ENCODE measurements around the gene UTP3. TPM values are rescaled to one million over a fixed set of nuclear protein-coding genes. Genes with fewer than 3 reads are reported as not detected.
"Not testable (repeated sequence)": the region's sequence is repeated elsewhere in the genome, so short reads cannot be mapped to it uniquely, and the experiment has no call there.

UTP3 gene
- total RNA-seq, 1 experiment from 2014 or later = 16.4 TPM

DNA sequence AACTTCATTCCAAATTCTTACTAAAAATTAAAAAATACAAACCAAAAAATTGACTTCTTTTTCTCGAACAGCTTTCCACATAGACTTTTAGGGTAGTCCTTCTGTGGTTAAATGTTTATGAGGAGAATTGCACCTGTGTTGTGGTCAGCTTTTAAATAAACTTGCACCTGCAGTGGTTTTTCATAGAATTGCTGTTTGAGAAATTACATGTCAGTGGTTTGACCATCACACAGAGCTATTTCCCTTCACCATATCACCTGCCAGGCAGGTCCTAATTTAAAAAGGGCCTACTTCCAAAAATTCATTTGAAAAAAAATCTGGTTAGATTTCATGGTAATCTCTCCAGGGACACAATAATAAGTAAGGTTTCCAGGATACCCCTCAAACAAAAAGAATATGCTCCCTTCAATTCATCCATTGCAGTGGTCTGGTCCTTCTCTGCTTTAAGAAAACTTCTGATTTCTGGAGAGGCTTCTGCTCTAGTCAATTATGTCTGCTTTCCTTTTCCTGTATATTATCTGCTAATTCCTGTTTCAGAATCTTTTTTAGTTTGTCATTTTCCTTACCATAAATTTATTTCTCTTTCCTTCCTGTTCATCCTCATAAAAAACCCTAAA is 9.8 kb upstream of the UTP3 start:
- Histone ChIP-seq H2AFZ (no peak overlapping the region), H3K27me3 (ENCODE audit: insufficient read depth, low read depth) (no peaks in the 10 kb centered on the region), H3K4me3 (no peak overlapping the region), H3K9me3 (ENCODE audit: insufficient read depth, low read depth) (no peaks in the 10 kb centered on the region), H3F3A (ENCODE audit: insufficient read depth, low read depth) (no peaks in the 10 kb centered on the region), H4K20me1 (ENCODE audit: insufficient read depth) (no peaks in the 10 kb centered on the region), H3K4me2 (no peak overlapping the region), H3K36me3 (ENCODE audit: low read depth) (no peaks in the 10 kb centered on the region), H3K4me1 (replicated peaks; ENCODE audit: insufficient read depth) (no peaks in the 10 kb centered on the region), H3K9me2 (ENCODE audit: insufficient read depth) (no peaks in the 10 kb centered on the region), H3K27ac (no peak overlapping the region), H3K79me2 (ENCODE audit: low read depth) (no peaks in the 10 kb centered on the region)
- intact Hi-C loops (cut with micrococcal nuclease; ENCODE audit: unreplicated experiment) = no loop called here
- no TSS peak for BruUV-seq (replicated peaks)
- no peak for TF ChIP-seq EZH2 (IDR thresholded peaks at IDR 0.05; ENCODE audit: low read depth)
- no peak for TF ChIP-seq CTCF (conservative IDR thresholded peaks at IDR 0.05)
- no peak for DNase-seq
- CTCF ChIA-PET = no interaction called here
- POLR2A ChIA-PET (ENCODE audit: unreplicated experiment) = no interaction called here

DNA sequence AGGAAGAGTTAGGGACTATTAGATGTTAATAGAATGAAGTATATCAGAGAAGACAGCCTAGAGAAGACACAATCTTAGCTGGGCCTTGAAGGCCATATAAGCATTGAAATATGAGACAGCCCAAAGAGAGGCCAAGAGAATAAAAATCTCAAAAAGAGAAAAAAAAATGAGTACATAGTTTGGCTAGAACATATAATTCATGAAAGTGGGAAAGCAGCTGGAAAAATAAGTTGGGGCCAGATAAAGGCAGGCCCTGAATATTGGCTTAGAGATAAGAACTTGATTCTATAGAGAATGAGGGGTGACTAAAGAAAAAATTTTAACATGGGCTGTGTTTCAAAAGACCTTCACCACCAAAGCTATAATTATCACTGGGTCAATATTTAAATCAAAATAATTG is 7.4 kb upstream of the UTP3 start:
- intact Hi-C loops (cut with micrococcal nuclease; ENCODE audit: unreplicated experiment) = loop anchor here (10.0 kb wide), 2 partner anchors 76 to 314 kb away; partner anchors contain the start of gene DCK
- H3F3A ChIP-seq (ENCODE audit: insufficient read depth, low read depth) = no peaks in the 10 kb centered on the region
- no peaks in the 10 kb centered on the region for H3K9me2 ChIP-seq (ENCODE audit: insufficient read depth)
- H3K9me3 ChIP-seq (ENCODE audit: insufficient read depth, low read depth) = no peaks in the 10 kb centered on the region
- ChIA-PET POLR2A (ENCODE audit: unreplicated experiment) (no interaction called here), CTCF (no interaction called here)
- no peaks in the 10 kb centered on the region for H3K36me3 ChIP-seq (ENCODE audit: low read depth)
- no peaks in the 10 kb centered on the region for H4K20me1 ChIP-seq (ENCODE audit: insufficient read depth)
- H3K4me2 ChIP-seq = no peak overlapping the region
- H3K4me1 ChIP-seq (replicated peaks; ENCODE audit: insufficient read depth) = no peaks in the 10 kb centered on the region
- no peak overlapping the region for H3K27ac ChIP-seq
- no peak overlapping the region for H3K4me3 ChIP-seq
- no TSS peak for BruUV-seq (replicated peaks)
- no peaks in the 10 kb centered on the region for H3K79me2 ChIP-seq (ENCODE audit: low read depth)
- no peak for TF ChIP-seq CTCF (conservative IDR thresholded peaks at IDR 0.05)
- TF ChIP-seq EZH2 (IDR thresholded peaks at IDR 0.05; ENCODE audit: low read depth) = no peak
- DNase-seq = no peak
- H3K27me3 ChIP-seq (ENCODE audit: insufficient read depth, low read depth) = no peaks in the 10 kb centered on the region
- no peak overlapping the region for H2AFZ ChIP-seq

DNA sequence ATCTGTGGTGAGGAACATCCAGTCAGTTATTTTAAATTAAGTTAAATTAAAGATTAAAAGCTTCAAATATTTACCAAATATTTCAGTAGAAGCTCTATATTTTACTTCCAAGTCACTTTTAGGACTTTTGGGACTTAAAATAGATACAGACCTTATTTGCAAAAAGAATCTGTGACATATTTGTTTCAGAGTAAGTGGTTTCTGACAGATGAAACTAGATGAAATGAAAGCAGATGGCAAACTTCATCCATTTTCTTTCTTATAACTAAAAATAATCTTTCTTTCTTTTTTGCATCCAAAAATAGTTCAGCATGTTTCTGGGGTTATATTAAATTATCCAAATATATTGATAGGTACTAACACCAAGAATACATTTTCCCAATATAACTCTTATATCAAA is 6.6 kb upstream of the UTP3 start:
- POLR2A ChIA-PET (ENCODE audit: unreplicated experiment) = no interaction called here
- H3K27me3 ChIP-seq (ENCODE audit: insufficient read depth, low read depth) = no peaks in the 10 kb centered on the region
- no peaks in the 10 kb centered on the region for H3K9me3 ChIP-seq (ENCODE audit: insufficient read depth, low read depth)
- TF ChIP-seq CTCF (conservative IDR thresholded peaks at IDR 0.05) (no peak), EZH2 (IDR thresholded peaks at IDR 0.05; ENCODE audit: low read depth) (no peak)
- no peak overlapping the region for H3K27ac ChIP-seq
- no peaks in the 10 kb centered on the region for H3K9me2 ChIP-seq (ENCODE audit: insufficient read depth)
- H3K4me2 ChIP-seq = no peak overlapping the region
- no TSS peak for BruUV-seq (replicated peaks)
- H3K36me3 ChIP-seq (ENCODE audit: low read depth) = no peaks in the 10 kb centered on the region
- no peaks in the 10 kb centered on the region for H4K20me1 ChIP-seq (ENCODE audit: insufficient read depth)
- no peak for DNase-seq
- no peaks in the 10 kb centered on the region for H3K79me2 ChIP-seq (ENCODE audit: low read depth)
- CTCF ChIA-PET = no interaction called here
- H3F3A ChIP-seq (ENCODE audit: insufficient read depth, low read depth) = no peaks in the 10 kb centered on the region
- H2AFZ ChIP-seq = no peak overlapping the region
- no peak overlapping the region for H3K4me3 ChIP-seq
- H3K4me1 ChIP-seq (replicated peaks; ENCODE audit: insufficient read depth) = no peaks in the 10 kb centered on the region
- intact Hi-C loops (cut with micrococcal nuclease; ENCODE audit: unreplicated experiment) = loop anchor here (10.0 kb wide), 2 partner anchors 77 to 313 kb away; partner anchors contain the start of gene DCK

GRCh38 chr4:70682142-70682541 is 6.2 kb upstream of the UTP3 start:
- H3K9me3 ChIP-seq (ENCODE audit: insufficient read depth, low read depth); H3K4me2 ChIP-seq; H3K27ac ChIP-seq; H3K79me2 ChIP-seq (ENCODE audit: low read depth); POLR2A ChIA-PET (ENCODE audit: unreplicated experiment); H4K20me1 ChIP-seq (ENCODE audit: insufficient read depth); CTCF ChIA-PET; H3K9me2 ChIP-seq (ENCODE audit: insufficient read depth); H3F3A ChIP-seq (ENCODE audit: insufficient read depth, low read depth); H2AFZ ChIP-seq; H3K4me3 ChIP-seq; DNase-seq; H3K27me3 ChIP-seq (ENCODE audit: insufficient read depth, low read depth); BruUV-seq (replicated peaks); H3K36me3 ChIP-seq (ENCODE audit: low read depth); H3K4me1 ChIP-seq (replicated peaks; ENCODE audit: insufficient read depth): not testable (repeated sequence)
- intact Hi-C loops (cut with micrococcal nuclease; ENCODE audit: unreplicated experiment) = loop anchor here (10.0 kb wide), 2 partner anchors 77 to 313 kb away; partner anchors contain the start of gene DCK
